Suprapubic skin (tissue), 4 donors: ENCODE data around the gene ACSL6.

Experiments
- CTCF ChIP-seq, 2 donors: fragments of 200-600 bp in 1 of 2; fragments of 450-650 bp in 1 of 2; sonication (generic) in 1 of 2; IDR thresholded peaks; one replicate each; pipeline ENCODE4 v1.5.1; 2016 to 2019; ENCODE audit warnings: antibody characterized with exemption in 2 of 2, mild to moderate bottlenecking in 1 of 2, moderate library complexity in 1 of 2
- EP300 ChIP-seq: sonication (generic); formaldehyde crosslinking; IDR thresholded peaks from one replicate; pipeline ENCODE4 v1.6.1; 2017; ENCODE audit warnings: antibody characterized with exemption
- POLR2A ChIP-seq, 2 donors: fragments of 450-650 bp; IDR thresholded peaks; one replicate each; pipeline ENCODE4 v1.6.1; 2017; ENCODE audit warnings: antibody characterized with exemption in 2 of 2, mild to moderate bottlenecking in 2 of 2, moderate library complexity in 2 of 2
- POLR2AphosphoS5 ChIP-seq, 3 donors: sonication (generic); formaldehyde crosslinking; IDR thresholded peaks; one replicate each; pipeline ENCODE4 v1.6.1; 2017; ENCODE audit warnings: antibody characterized with exemption in 3 of 3

- TF ChIP-seq CTCF (IDR thresholded peaks at IDR 0.05) (no peak), EP300 (no peak), POLR2A (IDR thresholded peaks at IDR 0.05) (no peak), POLR2AphosphoS5 (IDR thresholded peaks at IDR 0.05) (no peak)
Measured at GRCh38 chr5:132057498-132058255, 46.2 kb upstream of the ACSL6 start.
